ENCODE data around the gene SMIM10.

- no peak for TF ChIP-seq CTCF (IDR thresholded peaks at IDR 0.05)
- TF ChIP-seq POLR2AphosphoS5 (IDR thresholded peaks at IDR 0.05), result no peak
- no peak for TF ChIP-seq POLR2A (IDR thresholded peaks at IDR 0.05)
- no peak for TF ChIP-seq EP300 (IDR thresholded peaks at IDR 0.05)
These were observed 15.4 kb downstream of the SMIM10 start for GRCh38 chrX:135006187-135006586.

Measured in stomach (tissue), 4 donors.